K562 (cell line): ENCODE measurements around the gene TMPO. TPM values are rescaled to one million over a fixed set of nuclear protein-coding genes. Genes with fewer than 3 reads are reported as not detected.
A peak's percentile ranks its signal among the peaks of the same experiment; 100 is the strongest.

ENCODE experiments used
- ARID2 ChIP-seq: fragments of 450-650 bp; IDR thresholded peaks from 2 replicates; pipeline ENCODE4 v1.6.1; 2017; ENCODE audit warnings: antibody characterized with exemption, mild to moderate bottlenecking
- CBFA2T3 ChIP-seq: fragments of 450-650 bp; IDR thresholded peaks from 2 replicates; pipeline ENCODE4 v1.6.1; 2017
- DACH1 ChIP-seq: fragments of 450-650 bp; IDR thresholded peaks from 2 replicates; pipeline ENCODE4 v1.6.1; 2018; ENCODE audit not compliant: partially characterized antibody
- FOXK2 ChIP-seq, 2 experiments: fragments of 450-650 bp; IDR thresholded peaks in 1 of 2; conservative IDR thresholded peaks in 1 of 2; 2 replicates each; pipeline ENCODE4 v1.6.1; 2016; ENCODE audit warnings: low read depth in 2 of 2, mild to moderate bottlenecking in 1 of 2
- HNRNPLL ChIP-seq: fragments of 200-400 bp; formaldehyde crosslinking; IDR thresholded peaks from 2 replicates; pipeline ENCODE4 v1.6.1; 2017; ENCODE audit warnings: low read length, low read depth, mild to moderate bottlenecking; ENCODE audit not compliant: poor library complexity, severe bottlenecking
- L3MBTL2 ChIP-seq: fragments of 450-650 bp; IDR thresholded peaks from 2 replicates; pipeline ENCODE4 v1.6.1; 2016; ENCODE audit warnings: mild to moderate bottlenecking, moderate library complexity
- NR2C2 ChIP-seq, 2 experiments: fragments of 200-800 bp in 1 of 2; sonication (Bioruptor generic) in 1 of 2; sonication (generic) in 1 of 2; formaldehyde crosslinking in 1 of 2; IDR thresholded peaks; 2 replicates each; pipeline versions ENCODE4 v1.6.1 to v1.8.0; 2016 to 2022; ENCODE audit warnings: mild to moderate bottlenecking in 1 of 2, missing compliant biosample characterization in 1 of 2, missing genetic modification characterization in 1 of 2, missing genetic modification reagents in 1 of 2
- RCOR1 ChIP-seq, 2 experiments: IDR thresholded peaks; 2 replicates each; pipeline ENCODE4 v1.6.1; 2012; ENCODE audit warnings: low read depth in 2 of 2, low read length in 2 of 2, borderline replicate concordance in 1 of 2, improper control_type of control experiment in 1 of 2
- SMAD1 ChIP-seq: fragments of 150-350 bp; IDR thresholded peaks from 2 replicates; pipeline ENCODE4 v1.6.1; 2014; ENCODE audit warnings: low read length, low read depth; ENCODE audit not compliant: partially characterized antibody
- SOX6 ChIP-seq: fragments of 450-650 bp; IDR thresholded peaks from 2 replicates; pipeline ENCODE4 v1.6.1; 2014; ENCODE audit warnings: mild to moderate bottlenecking
- YY1 ChIP-seq, 3 experiments: IDR thresholded peaks; 2 replicates each; pipeline ENCODE4 v1.6.1; 2011; ENCODE audit warnings: low read length in 2 of 3, mild to moderate bottlenecking in 2 of 3, moderate library complexity in 2 of 3, borderline replicate concordance in 1 of 3, control low read depth in 1 of 3, low read depth in 1 of 3; ENCODE audit not compliant: insufficient read depth in 3 of 3, insufficient replicate concordance in 2 of 3, control insufficient read depth in 1 of 3, insufficient read length in 1 of 3; ENCODE audit errors: extremely low read depth in 1 of 3
- polyA plus RNA-seq, 8 experiments: library from polyadenylated mRNA; depleted of rRNA in 4 of 8; stranded (reverse) in 5 of 8; unstranded in 3 of 8; fragments of >200 nt; fragmentation: Nextera tagmentation in 2 of 8; fragmentation: Illumina TruSeq in 1 of 8; extraction: Ambion mirVana in 2 of 8; extraction: Trizol in 1 of 8; gene quantifications; 2 replicates each; pipeline versions ENCODE4 v1.2.1 to v1.2.3, GENCODE V29; 2011 to 2014; ENCODE audit warnings: inconsistent platforms in 1 of 8, missing spikeins in 1 of 8
- total RNA-seq, 7 experiments: library from RNA; depleted of rRNA in 6 of 7; stranded (reverse); fragments of >200 nt in 6 of 7; fragmentation: Illumina TruSeq in 2 of 7; extraction: Trizol in 2 of 7; gene quantifications; 2 replicates each; pipeline versions ENCODE4 v1.2.1 to v1.2.3, GENCODE V29; 2011 to 2021; ENCODE audit warnings: low replicate concordance in 1 of 7

Gene TMPO
- total and polyA plus RNA-seq, 9 of the 15 experiments (the other 6 are each of a cell fraction or from before 2014, with no cell fraction given), result 62.1 to 263 (median 182) TPM

DNA sequence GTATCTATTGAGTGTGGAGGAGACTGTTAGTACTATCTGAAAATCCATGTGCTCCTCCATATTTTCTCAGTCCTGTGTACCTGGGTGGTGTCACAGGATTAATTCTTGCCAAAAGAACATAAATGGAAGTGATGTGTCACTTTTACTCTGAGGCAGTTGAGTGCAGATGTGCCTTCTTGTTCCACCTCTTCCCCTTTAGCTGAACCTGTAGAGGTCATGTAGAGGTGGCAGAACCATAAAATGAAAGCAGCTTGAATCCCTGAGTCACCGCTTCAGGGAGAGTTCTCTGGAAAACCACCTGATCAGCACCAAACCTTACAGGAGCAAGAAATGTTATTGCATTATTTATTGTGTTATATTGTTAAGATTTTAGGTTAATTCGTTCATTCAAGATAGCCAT lies 63.4 kb downstream of the TMPO start (continued):
- TF ChIP-seq DACH1 (peak; percentile 11), FOXK2 (conservative IDR thresholded peaks at IDR 0.05 in 1 of 2, IDR thresholded peaks at IDR 0.05 in 1 of 2; ENCODE audit: low read depth in 2 of 2) (peak in 1 of 2 experiments; percentile 24; a peak in 1 of 4 replicates), CBFA2T3 (peak; percentile 30; the same call in 1 of the 2 replicates), YY1 (IDR thresholded peaks at IDR 0.05; ENCODE audit: borderline replicate concordance in 1 of 3, control insufficient read depth in 1 of 3, extremely low read depth in 1 of 3, insufficient read depth in 3 of 3, insufficient read length in 1 of 3, insufficient replicate concordance in 2 of 3, low read depth in 1 of 3, low read length in 2 of 3) (peak in 1 of 3 experiments; percentile 61), L3MBTL2 (no peak), SOX6 (peak; percentile 12; the same call in 1 of the 2 replicates), ARID2 (no peak), RCOR1 (IDR thresholded peaks at IDR 0.05; ENCODE audit: borderline replicate concordance in 1 of 2, low read depth in 2 of 2, low read length in 2 of 2) (0 out of 4 replicates have a peak, but pooled peaks of 1 of the 2 experiments have one; percentile 34), SMAD1 (no peak), HNRNPLL (no peak), NR2C2 (CRISPR knock-in tag; IDR thresholded peaks at IDR 0.05) (no peak), NR2C2 (tag; IDR thresholded peaks at IDR 0.05) (peak; percentile 79)
